GM12801 (cell line): Measurements from ENCODE around the gene ITSN2.

Experiments
- TF ChIP-seq, protein P1 (sequence below): IDR thresholded peaks from one replicate; pipeline ENCODE4 v1.5.1; 2011; ENCODE audit warnings: control low read depth; ENCODE audit not compliant: insufficient read length; ENCODE audit errors: extremely low read depth

ITSN2 gene

DNA sequence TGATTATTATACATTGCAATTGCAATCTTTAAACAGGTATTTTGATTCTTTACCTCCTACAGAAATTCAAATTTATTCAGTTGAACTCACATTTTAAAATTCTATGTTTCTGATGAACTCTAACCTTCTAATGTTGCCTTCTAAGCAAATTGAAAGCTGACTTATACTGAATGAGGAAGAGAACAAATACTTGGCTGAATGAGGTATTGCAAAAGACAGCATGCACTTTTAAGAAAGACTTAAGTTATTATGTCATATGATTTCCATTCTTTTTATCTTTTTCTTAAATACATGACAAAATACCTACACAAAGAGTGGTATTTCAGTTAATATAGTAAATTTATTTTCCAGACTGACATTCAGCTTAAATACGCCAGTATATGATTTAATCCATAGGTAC lies 120.8 kb downstream of the ITSN2 start:
- TF ChIP-seq, protein P1, sequence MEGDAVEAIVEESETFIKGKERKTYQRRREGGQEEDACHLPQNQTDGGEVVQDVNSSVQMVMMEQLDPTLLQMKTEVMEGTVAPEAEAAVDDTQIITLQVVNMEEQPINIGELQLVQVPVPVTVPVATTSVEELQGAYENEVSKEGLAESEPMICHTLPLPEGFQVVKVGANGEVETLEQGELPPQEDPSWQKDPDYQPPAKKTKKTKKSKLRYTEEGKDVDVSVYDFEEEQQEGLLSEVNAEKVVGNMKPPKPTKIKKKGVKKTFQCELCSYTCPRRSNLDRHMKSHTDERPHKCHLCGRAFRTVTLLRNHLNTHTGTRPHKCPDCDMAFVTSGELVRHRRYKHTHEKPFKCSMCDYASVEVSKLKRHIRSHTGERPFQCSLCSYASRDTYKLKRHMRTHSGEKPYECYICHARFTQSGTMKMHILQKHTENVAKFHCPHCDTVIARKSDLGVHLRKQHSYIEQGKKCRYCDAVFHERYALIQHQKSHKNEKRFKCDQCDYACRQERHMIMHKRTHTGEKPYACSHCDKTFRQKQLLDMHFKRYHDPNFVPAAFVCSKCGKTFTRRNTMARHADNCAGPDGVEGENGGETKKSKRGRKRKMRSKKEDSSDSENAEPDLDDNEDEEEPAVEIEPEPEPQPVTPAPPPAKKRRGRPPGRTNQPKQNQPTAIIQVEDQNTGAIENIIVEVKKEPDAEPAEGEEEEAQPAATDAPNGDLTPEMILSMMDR, result no peak

DNA sequence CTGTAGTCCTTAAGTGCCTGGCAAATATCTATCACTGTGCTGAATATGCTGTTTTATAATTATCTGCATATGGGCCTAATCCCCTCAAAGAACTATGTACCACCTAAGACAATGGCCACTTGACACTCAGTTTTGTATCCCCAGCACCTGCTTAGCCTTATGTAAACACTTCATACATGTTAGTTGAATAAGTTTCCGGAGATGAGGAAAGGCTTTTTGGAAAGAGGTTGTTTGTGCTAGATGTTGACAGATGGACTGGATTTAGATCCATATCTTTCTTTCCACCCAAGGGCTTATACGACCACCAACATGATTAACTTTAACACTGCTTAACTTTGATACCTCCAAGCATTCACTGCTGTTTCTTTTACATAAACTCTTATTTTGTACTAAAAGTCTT lies 122.2 kb downstream of the ITSN2 start:
- TF ChIP-seq, protein P1, result no peak

DNA sequence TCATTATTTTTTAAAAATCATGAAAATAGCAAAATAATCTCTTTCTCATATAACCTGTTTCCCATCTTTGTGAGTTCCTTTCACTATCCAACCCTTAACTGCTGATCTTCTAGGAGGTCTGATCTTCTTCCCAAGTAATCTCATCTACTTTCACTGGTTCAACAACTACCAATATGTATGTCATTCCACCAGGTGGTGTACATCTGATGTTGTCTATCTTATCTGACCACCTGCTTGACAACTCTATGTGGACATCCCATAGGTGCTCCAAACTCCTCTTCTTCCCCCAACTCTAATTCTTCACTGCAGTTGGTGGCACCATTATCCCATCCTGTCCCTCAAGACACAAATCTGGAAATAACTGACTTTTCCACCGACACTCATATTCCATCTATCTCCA lies 123.0 kb downstream of the ITSN2 start:
- TF ChIP-seq, protein P1, result no peak

DNA sequence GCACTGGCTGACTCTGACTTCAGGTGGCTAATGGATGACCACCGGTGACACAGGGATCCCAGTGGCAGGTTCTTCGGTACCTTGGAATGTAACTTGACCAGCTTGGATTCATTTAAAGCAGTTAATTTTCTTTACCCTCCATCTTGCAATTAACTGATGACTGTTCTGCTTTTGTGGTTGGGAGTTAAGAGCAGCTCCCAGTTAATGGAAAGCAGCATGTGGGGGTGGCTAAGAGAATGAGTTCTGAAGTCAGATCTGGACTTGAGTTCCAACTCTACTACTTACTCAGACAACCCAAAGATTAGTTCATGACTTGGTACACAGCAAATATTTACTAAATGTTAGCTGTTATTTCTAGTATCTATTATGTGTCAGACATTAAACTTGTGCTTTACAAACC lies 127.0 kb downstream of the ITSN2 start:
- TF ChIP-seq, protein P1, result no peak

DNA sequence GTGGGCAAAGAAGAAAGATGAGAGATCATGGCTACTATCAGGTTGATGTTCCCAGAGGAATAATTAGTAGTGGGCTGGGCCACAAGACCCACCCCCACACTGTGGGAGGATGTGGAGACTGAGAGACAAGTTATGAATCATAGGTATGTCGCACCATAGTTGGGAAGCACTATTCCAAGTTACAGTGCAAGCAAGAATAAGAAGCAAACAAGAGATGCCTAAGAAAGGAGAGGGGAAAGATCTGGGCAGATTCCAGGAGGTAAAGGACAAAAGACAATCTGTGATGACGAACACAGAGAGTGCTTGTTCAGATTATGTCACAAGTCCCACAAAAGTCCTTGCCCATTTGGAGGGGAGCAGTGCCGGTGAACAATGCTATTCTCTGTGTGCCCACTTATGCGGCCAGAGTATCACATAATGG lies 128.9 kb downstream of the ITSN2 start:
- TF ChIP-seq, protein P1, result no peak

DNA sequence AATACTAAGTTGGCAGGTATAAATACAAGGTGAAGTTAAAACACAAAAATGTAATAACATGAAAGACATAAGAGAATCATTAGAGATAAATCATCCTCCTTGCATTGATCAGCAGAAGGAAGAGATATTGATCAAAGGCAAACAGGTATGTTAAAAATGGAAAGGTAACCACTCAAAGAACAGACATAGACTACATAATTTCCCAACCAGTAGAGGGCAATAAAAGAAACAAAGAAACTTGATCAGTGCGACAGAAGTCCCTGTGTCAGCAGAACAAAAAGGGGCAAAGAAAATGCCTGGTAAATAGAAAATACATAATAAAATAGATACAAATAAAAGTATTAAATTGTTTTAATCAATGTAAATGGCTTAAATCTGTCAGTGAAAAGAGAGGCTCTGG lies 131.9 kb downstream of the ITSN2 start:
- TF ChIP-seq, protein P1, result no peak

DNA sequence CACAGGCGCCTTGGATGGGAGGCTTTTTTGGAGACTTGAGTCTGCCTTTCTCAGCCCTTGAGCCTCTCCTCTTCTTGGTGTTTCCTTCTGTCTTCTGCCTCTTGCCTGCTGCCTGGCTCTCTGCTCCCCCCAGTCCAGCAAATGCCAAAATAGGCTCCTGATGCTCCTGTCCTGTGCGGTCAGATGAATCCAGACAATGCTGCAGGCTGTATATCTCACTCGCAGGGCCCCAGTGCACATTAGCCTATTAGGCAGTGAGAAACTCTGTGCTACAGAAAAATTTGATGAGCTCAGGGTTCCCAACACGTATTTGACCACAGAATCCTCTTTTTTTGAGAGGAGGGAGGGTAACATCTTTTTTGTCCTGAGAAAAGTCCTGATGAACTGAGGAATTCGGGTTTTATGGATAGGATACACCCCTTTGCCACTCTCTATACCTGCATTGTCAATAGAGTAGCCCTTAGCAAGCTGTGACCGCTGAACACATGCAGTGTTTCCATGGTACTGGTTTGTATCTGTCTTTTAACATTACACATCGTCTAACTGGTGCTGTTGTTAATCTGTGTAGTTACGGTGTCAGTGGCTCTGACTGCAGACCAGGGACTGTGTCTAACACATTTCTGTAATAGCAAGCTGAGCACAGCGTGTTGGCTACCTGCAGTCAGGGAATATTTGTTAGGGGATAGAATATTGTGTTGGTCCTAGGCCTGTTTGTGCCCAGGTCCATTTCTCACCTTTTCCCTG lies 134.7 kb downstream of the ITSN2 start:
- TF ChIP-seq, protein P1, result no peak
